Non-pigmented ciliary epithelial cell (primary cell): ENCODE measurements around the gene DAZAP1.
A peak's percentile ranks its signal among the peaks of the same experiment; 100 is the strongest.

Source experiments
- DNase-seq: peaks from one replicate; pipeline ENCODE4 v3.0.0-alpha.2; 2010; ENCODE audit warnings: low read depth

Gene DAZAP1

GRCh38 chr19:1394252-1395193 lies 12.9 kb upstream of the DAZAP1 start:
- DNase-seq, result no peak

- no peak for DNase-seq
Observed at GRCh38 chr19:1395194-1396018, 12.0 kb upstream of the DAZAP1 start.

GRCh38 chr19:1396019-1396767 lies 11.2 kb upstream of the DAZAP1 start:
- no peak for DNase-seq

- no peak for DNase-seq
Observed at GRCh38 chr19:1396768-1397679, 10.4 kb upstream of the DAZAP1 start.

- no peak for DNase-seq
Observed at GRCh38 chr19:1397838-1398237, 9.5 kb upstream of the DAZAP1 start.

- no peak for DNase-seq
Observed at GRCh38 chr19:1399079-1399478, 8.3 kb upstream of the DAZAP1 start.

GRCh38 chr19:1399745-1400144 lies 7.6 kb upstream of the DAZAP1 start:
- no peak for DNase-seq

- no peak for DNase-seq
Observed at GRCh38 chr19:1400281-1401137, 6.9 kb upstream of the DAZAP1 start.

- DNase-seq, result no peak
Observed at GRCh38 chr19:1401138-1401888, 6.1 kb upstream of the DAZAP1 start, which contains the start of gene GAMT. TSS of gene GAMT (minus strand) at chr19:1401542. CDS start at chr19:1401476, 66 bp downstream.

GRCh38 chr19:1401889-1402217 lies 5.5 kb upstream of the DAZAP1 start:
- DNase-seq, result no peak

GRCh38 chr19:1402411-1403070 lies 4.8 kb upstream of the DAZAP1 start:
- no peak for DNase-seq

- DNase-seq, result peak; percentile 85
Observed at GRCh38 chr19:1406774-1407527, 435 bp upstream of the DAZAP1 start.

GRCh38 chr19:1408300-1409203 lies 1.2 kb downstream of the DAZAP1 start:
- DNase-seq, result no peak

- no peak for DNase-seq
Observed at GRCh38 chr19:1409204-1410005, 2.0 kb downstream of the DAZAP1 start.

GRCh38 chr19:1410136-1410786 lies 2.9 kb downstream of the DAZAP1 start:
- DNase-seq, result no peak

GRCh38 chr19:1410789-1411188 lies 3.4 kb downstream of the DAZAP1 start:
- DNase-seq, result no peak
